ENCODE data around the gene EIF5A.

The EIF5A gene

GRCh38 chr17:7357381-7357780 lies 50.0 kb downstream of the EIF5A start:
- DNase-seq = no peak

- no peak for DNase-seq
Measured at GRCh38 chr17:7361906-7362305, 54.5 kb downstream of the EIF5A start.
